RCC 7860 (cell line): Measurements from ENCODE around the gene OSBPL7.
A peak's percentile ranks its signal among the peaks of the same experiment; 100 is the strongest.

ENCODE experiments used
- DNase-seq: peaks from one replicate; pipeline ENCODE4 v3.0.0-alpha.2; 2015; ENCODE audit warnings: low spot score
- FAIRE-seq: peaks from 2 replicates; lab custom pipeline; 2012; peaks lifted over from hg19 to GRCh38; lab: Jason Lieb, UNC

The OSBPL7 gene

DNA sequence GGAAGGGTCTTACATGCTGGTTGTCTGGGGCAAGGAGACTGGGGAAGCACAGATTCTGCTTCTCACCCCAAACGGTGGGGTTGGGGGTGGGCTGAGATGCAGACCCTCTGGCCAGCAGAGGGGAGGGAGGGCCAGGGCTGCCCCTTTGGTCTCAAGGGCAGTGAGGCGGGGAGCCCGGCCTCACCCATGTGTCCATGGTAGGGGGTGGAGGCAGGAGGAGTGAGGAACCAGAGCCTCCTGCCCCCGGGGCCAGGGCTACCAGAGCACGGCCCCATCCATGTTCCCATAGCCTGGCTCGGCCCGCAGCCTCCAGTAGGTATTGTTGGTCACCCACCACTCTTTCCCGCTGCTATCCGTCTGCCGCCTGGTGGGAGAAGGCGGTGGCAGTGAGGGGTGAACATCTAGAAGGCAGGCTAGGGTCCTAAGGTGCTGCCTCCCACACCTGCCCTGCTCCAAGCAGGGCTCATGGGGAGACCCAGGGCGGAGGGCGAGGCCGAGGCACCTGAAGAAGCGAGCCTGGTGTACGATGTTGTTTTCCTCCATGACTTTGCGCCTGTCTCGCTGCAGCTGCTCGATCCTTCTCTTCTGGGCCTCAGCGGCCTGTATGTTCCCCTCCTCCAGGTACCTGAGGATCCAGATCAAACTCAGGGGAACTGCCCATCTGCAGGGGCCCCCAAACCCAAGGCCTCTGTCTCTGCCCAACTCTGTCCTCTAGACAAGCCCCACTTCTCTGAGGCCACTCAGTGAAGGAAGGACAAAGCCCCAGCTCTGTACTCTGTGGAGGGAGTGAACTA, 13.4 kb downstream of the OSBPL7 start:
- FAIRE-seq (no peak), DNase-seq (no peak)

DNA sequence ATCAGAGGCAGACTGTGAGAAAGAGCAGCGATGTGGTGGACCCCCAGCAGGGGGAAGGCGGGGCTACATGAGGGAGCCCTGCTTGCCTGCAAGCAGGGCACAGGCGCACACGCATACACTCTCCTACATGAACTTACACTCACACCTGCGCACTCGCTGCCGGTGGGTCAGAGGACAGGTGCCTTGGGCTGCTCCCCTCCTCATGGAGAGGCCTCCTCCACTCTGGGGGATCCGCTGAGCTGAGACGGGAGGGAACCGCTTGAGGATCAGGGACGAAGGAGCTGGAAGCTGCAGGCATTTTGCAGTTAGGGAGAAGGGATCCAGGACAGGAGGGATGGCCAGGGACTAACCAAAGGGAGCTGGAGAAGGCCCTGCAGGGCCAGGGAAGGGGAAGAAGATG, 14.2 kb downstream of the OSBPL7 start:
- FAIRE-seq: no peak

DNA sequence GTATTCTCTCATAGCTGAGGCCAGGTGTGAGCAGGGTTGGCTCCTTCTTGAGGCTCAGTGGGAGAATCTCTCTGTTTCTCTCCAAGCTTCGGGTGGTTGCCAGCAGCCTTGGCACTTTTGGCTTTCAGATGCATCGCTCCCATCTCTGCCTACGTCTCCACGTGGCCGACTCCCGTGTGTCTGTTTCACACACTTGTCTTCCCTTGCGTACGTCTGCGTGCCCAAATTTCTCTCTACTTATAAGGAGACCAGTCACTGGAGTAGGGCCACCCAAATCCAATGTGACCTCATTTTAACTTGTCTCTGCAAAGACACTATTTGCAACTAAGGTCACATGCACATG, 14.7 kb downstream of the OSBPL7 start:
- FAIRE-seq (no peak), DNase-seq (no peak)

More for the DNA sequence above, 14.2 kb downstream of the OSBPL7 start:
- DNase-seq: no peak

DNA sequence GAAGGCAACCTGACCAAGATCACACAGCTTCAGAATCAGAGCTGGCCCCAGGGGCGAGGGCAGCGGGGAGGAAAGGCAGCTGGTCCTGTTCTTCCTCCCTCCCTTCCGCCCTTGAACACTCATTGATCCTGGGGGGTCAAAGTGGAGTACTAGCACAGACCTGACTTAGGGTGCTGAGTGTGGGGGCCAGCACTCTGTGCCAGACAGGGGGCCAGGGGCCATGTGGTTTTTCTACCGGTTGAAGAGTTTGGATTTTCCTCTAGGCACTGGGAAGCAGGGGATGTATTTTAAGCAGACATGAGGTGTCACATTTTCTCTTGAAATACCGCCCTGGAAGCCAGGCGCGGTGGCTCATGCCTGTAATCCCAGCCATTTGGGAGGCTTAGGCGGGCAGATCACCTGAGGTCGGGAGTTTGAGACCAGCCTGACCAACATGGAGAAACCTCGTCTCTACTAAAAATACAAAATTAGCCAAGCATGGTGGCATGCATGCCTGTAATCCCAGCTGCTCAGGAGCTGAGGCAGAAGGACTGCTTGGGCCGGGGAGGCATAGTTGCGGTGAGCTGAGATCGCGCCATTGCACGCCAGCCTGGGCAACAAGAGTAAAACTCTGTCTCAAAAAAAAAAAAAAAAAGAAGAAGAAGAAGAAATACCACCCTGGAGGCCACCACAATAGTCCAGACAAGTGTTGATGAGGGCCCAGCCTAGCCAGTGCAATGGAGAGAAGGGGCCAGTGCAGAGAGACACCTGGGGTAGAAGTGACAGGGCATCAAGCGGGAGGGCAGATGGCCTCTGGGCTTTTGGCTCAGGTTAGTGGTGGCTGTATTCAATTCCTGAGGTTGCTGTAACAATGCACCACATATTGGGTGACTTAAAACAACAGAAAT, 15.3 kb downstream of the OSBPL7 start:
- DNase-seq (no peak), FAIRE-seq (no peak)

DNA sequence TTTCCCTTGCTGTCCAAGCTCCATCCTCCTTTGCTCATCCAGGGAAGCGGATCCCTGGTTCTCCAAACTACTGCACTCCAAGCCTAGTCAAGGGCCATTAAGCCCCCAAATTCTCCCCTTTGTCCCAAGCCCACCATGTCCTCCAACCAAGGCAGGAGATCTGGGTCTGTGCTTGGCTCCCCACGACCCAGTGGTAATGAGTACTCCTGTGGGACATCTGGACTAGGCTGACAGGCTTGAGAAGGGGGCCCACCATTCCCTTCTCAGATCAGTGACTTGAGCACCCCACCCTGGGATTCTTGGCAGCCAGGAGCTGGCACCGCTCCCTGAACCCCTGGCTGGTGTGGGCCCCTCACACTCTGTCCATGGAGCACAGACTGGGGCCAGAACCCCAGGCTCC, 17.1 kb downstream of the OSBPL7 start:
- no peak for DNase-seq
- FAIRE-seq: no peak

DNA sequence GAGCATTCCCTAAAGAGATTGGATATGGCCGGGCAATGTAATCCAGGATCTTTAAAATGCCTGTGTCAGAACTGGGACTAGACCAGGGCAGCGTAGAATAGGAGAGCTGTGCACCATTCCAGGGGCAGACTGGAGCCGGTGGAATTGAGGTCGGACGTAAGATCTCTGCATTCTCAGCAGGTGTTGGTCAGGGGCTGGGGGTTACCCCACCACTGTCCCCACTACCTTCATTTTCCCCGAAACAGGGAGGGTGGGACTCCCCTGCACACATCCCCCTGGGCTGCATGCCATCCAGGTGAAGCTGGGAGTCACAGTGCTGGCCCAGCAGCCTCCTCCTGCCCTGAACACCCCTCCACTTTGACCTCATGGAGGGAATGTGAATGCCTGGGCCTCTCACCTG, 17.8 kb downstream of the OSBPL7 start:
- DNase-seq (no peak), FAIRE-seq (no peak)

DNA sequence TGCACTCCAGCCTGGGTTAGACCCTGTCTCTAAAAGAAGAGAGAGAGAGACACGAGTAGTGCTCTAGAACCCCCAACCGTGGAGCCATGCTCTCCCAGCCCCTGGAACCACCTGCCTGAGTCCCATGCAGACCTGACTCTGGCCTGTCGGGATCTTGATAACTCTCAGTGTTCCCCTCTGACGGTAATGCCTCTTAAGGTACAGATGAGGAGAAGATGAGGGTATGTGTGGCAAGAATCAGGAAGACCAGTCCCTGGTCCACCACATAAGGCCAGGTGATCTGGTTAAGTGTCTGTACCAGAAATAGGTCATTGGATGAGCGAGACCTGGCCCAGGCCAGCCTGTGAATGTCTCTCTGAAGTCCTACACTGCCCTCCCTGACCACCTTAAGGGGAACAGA, 18.4 kb downstream of the OSBPL7 start:
- FAIRE-seq (no peak), DNase-seq (no peak)

DNA sequence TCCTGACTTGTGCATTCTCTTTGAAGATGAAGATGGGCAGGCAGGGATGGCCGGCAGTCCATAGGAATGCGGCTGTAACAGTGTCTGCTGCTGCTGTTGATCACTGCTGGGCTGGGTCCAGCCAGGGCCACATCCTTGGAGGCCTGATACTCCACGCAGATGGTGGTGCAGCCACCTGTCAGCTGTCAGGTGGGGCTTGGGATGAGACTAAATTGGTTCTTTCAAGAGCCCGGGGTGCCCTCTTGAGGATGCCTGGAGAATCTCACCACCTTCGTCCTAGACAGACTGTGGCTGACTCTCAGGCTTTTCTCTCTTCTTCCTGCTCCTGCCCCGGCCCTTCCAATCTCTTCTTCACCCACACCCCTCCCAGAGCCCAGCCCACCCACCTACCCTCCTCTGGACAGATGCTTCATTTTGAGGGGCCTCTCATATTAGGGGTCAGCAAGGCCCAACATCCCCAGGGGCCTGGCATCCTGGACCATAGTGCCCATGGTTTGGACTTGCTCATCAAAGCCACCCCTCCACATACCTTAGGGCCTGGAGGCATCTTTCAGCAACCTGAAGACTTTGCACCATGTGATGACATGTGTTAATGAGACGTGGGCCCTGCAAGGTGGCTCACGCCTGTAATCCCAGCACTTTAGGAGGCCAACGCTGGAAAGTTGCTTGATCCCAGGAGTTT, 19.1 kb downstream of the OSBPL7 start:
- no peak for FAIRE-seq
- peak; percentile 39 for DNase-seq

DNA sequence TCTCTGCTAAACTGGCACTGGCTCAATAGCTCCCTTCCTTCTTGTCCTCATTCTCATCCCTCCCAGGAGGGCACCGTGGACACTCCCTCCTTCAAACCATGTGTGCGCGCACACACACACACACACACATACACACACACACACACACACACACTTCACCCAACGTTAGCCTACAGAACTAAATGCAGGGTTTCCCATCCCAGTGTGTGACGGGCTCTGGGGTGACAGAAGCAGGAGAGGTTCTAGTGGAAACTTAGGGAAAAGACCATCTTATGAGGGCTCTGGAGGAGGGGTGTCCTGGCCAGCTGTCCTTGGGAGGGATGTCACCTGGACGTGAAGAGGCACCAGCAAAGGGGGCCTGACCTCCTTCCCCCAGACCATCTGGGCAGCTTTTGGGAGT, 19.7 kb downstream of the OSBPL7 start:
- DNase-seq: no peak
- no peak for FAIRE-seq

DNA sequence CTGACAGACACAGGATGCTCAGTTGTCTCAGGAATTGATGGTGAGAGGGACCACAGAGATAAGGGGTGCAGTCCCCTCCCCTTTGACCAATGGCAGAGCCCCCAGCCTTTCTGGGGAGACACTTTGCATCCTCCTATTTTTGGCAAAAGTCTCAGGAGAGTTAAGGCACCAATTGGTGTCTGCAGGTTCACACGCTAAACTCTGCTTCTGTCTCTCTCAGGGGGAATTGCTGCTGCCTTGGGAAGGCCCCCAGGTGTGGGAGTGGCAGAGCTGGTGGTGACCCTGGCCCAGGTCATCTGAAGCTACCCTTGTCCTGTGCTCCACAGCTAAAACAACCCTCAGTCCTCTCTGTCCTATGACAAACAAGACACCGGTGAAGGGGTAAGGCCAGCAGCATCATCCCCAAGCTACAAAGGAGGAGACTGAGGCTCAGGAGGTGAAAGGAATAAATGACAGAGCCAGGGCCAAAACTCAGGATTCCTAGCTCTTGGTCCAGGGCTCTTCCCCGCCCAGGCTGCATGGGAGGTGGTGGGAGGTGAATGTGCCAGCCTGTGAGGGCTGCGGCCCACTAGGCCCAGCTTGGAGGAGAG, 20.3 kb downstream of the OSBPL7 start:
- DNase-seq: no peak
- no peak for FAIRE-seq

DNA sequence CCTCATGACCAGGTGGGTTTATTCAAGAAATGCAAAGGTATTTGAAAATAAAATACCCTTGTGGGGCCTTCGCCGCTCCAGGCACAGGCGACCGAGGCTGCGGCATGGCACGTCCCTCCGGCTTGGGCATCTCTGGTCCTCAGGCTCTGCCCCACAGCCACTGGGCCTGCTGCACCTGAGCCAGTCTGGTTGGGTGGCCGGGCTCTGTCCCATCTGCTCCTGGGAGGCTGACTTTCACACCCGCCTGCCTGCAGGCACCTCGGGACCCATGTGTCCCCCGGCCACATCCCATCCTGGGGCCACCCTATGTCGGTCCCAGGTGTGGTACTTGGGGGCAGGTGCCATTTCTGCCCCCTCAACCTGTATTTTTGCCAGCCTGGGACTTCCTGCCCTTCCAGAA, 20.9 kb downstream of the OSBPL7 start:
- FAIRE-seq (no peak), DNase-seq (no peak)

DNA sequence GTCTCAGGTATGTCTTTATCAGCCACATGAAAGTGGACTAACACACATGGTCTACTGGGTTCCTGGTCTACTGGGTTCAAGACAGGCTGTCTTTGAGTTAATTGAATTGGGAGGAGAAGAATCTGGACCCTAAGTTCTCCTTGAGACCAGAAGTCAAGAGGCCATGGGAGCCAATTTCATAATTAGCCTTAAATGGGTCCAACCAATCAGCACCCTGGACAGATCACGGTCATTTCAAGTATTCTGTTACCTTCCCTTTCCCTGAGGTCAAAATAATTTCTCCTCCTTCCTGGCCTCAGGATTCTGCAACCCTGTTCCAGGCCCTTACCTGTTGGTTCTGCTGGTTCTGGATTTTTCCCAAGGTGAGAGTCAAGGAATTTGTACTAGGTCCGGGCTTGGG, 23.8 kb downstream of the OSBPL7 start:
- FAIRE-seq (no peak), DNase-seq (no peak)

DNA sequence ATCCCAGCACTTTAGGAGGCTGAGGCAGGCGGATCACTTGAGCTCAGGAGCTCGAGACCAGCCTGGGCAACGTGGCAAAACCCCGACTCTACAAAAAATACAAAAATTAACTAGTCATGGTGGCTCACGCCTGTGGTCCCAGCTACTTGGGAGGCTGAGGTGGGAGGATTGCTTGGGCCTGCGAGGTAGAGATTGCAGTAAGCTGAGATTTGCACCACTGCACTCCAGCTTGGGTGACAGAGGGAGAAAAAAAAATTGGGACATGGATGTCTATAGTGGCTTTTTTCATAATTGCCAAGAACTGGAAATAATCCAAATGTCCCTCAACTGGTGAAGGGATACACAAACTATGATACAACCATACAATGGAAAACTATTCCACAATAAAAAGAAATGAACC, 28.6 kb downstream of the OSBPL7 start:
- DNase-seq (no peak), FAIRE-seq (no peak)

DNA sequence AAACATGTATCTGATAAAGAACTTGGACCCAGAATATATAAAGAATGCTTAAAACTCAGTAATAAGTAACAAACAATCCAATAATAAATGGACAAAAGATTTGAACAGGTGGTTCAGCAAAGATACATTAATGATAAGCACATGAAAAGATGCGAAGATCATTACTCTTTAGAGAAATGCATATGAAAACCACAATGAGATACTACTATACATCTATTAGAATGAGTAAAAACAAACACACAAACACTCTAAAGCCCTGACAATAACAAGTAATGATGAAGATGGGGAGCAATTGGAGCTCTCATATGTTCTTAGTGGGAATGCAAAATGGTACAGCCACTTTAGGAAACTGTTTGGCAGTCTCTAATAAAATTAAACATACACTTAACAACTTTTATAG, 29.1 kb downstream of the OSBPL7 start:
- FAIRE-seq (no peak), DNase-seq (no peak)

DNA sequence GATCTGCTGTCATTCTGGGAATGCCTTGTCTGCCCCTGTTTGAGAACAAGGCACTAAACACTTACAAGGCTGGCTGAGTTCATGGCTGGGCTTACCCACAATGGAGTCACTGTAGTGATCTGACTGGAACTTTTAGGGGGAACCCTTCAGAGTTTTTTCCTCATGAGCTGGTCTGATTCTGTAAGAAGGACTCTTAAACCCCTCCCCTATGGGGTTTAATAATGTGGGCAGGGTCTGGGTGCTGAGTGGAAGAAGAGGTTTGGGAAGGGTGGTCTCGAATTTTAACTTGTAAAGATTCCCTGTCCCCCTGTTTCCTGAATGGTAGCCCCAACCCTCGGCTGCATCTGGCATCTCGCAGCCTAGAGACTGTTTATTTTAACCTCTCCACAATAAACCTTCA, 30.6 kb downstream of the OSBPL7 start:
- no peak for FAIRE-seq
- DNase-seq: no peak

DNA sequence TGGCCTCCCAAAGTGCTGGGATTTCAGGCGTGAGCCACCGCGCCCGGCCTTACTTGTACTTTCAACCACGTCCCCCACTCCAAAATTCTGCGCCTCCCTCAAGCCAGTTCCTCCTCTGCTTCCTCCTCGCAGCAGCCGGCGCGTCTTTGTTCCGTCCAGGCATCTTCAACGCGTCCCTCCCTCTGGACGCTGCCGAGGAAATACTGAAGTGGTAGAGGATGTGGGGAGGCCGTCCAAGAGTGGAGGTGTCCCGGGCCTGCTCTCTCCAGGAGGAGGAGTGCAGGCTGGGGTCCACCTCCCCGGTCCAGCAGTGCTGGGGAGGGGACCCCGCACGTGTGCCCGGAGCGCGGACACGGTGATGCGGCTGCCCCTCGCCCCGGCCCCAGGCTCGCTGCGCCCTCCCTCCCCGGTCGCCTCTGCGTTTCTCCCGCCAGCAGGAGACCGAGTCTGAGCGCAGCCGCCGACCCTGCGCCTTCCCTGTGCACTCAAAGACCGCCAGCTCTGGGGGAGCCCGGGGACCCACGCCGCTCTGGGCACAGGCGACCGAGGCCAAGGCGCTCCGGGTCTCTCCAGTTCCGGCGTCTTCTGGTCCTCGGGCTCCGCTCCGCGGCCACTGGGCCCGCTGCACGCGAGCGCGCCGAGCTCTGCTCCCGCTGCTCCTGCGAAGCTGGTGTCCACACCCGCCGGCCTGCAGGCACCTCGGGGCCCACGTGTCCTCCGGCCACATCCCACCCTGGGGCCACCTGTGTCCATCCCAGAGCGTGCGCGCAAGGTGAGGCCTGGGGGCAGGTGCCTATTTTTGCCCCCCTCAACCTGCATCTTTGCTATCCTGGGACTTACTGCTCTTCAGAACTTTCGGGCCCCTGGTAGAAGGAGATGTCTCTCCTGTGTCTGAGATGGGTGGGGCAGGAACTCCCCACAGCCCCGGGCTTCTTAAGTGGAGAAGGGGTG, 31.7 kb downstream of the OSBPL7 start:
- DNase-seq (no peak), FAIRE-seq (no peak)

DNA sequence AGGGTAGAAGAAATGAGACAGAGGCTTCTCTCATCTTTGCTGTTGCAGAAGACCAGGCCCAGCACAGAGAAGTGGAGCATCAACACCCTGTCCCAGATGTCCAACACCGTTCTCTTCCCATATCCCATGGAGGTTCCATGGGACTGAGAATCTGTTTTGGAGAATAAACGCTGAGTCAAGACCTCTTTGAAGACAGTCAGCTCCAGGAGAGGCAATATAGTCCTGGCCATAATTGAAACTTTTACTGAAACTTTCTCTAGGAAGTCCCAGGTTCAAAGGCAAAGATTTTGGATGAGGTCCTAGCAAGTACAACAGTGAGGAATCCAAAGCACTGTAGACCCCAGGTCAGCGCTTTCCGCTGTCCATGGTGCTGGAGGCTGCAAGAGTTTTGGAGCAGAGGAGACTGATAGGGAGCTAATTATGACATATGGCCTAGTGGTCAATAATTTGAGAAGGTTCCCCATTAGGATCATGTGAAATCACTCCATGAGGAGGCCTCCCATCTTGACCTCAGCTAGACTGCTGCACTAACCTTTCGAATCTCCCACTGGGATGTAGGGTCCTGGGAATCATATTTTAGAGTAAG, 36.0 kb downstream of the OSBPL7 start:
- no peak for DNase-seq
- FAIRE-seq: no peak

DNA sequence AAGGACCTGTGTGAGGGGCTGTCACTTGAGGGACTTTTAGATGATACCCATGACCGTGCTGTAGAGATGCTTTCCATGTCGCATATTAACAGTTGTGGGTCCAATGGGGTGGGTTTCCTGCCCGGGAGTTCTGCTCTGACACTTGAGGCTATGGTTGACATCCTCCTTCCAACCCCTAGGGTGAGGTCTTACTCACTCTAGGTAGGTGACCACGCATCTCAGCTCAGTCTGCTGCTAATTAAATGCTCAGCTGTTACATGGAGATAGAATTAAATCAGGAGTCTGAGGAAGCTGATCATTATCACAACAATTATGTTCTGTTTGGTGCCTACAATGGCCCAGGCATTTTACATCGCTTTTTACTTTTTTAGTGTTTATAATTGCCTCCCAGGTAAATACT, 40.2 kb downstream of the OSBPL7 start:
- FAIRE-seq (no peak), DNase-seq (no peak)

DNA sequence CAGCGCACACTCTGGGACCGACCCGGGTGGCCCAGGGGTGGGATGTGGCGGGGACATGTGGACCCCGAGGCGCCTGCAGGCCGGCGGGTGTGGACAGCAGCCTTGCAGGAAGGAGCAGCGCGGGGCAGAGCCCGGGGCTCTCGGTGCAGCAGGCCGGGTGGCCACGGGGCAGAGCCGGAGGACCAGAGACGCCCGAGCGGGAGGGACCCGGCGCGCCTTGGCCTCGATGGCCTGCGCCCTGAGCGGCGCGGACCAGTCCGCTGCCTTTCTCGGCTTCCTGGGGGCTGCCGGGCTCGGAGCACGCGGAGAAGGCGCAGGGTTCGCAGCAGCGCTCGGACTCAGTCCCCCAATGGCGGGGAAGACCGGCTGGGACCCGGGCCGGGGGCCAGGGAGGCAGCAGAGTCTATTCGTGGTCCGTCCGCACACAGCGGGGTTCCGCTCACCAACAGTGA, 43.4 kb downstream of the OSBPL7 start:
- no peak for DNase-seq
- no peak for FAIRE-seq
